ENCODE measurements around the gene CFAP410.

DNA sequence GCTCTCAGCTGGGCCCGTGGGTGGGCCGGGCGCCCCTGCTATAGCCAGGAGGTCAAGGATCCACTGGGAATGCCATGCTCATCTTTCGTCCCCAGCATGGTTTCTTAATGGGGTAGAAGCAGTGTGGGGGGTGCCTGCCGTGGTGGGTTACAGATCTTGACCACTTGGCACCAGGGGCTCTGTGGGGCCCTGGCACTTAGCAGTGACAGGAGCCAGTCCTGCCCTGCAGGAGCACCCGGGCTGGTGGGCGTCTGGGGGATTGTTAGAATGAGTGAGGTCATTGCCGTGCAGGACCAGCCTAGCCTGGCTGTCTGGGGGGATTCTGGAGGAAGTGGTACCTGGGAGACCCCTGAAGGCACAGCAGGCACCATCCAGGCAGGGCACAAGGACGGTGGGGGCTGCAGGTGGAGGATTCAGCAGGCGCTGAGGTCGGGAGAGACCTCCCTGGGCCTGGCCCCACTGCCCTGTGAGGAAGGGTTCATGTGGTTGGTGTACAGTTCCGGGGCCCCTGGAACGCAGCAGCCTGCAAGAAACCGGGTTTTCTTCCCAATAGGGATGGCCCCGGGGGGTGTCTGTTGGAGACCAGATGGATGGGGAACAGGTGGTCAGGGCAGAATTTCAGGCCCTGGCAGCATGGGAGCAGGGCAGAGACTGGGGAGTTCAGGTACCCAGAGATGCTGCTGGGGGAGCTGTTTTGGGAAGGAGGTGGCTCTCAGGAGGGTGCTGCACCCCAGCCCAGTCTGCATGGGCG is 48.7 kb downstream of the CFAP410 start:
- TF ChIP-seq EP300 (IDR thresholded peaks at IDR 0.05; ENCODE audit: borderline replicate concordance in 1 of 2, low read depth in 2 of 2, low read length in 2 of 2) (no peak), GABPA (IDR thresholded peaks at IDR 0.05; ENCODE audit: borderline replicate concordance, insufficient read depth, low read length) (no peak), POLR2A (IDR thresholded peaks at IDR 0.05; ENCODE audit: control extremely low read depth in 1 of 2, low read depth in 2 of 2, low read length in 2 of 2) (no peak), RFX5 (IDR thresholded peaks at IDR 0.05; ENCODE audit: borderline replicate concordance, low read depth, low read length) (no peak), NRF1 (IDR thresholded peaks at IDR 0.05; ENCODE audit: low read depth, low read length) (no peak), TBP (IDR thresholded peaks at IDR 0.05; ENCODE audit: low read depth, low read length) (no peak), EZH2 (IDR thresholded peaks at IDR 0.05; ENCODE audit: low read depth, low read length, severe bottlenecking) (no peak), SIX5 (IDR thresholded peaks at IDR 0.05; ENCODE audit: low read depth, low read length) (no peak), CHD2 (IDR thresholded peaks at IDR 0.05; ENCODE audit: low read length) (no peak), JUND (IDR thresholded peaks at IDR 0.05; ENCODE audit: low read length) (no peak), TAF1 (IDR thresholded peaks at IDR 0.05; ENCODE audit: low read depth, low read length) (no peak)
- TF ChIP-seq, protein P1, sequence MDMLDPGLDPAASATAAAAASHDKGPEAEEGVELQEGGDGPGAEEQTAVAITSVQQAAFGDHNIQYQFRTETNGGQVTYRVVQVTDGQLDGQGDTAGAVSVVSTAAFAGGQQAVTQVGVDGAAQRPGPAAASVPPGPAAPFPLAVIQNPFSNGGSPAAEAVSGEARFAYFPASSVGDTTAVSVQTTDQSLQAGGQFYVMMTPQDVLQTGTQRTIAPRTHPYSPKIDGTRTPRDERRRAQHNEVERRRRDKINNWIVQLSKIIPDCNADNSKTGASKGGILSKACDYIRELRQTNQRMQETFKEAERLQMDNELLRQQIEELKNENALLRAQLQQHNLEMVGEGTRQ (IDR thresholded peaks at IDR 0.05; ENCODE audit: low read length) = no peak
- TF ChIP-seq, protein P2, sequence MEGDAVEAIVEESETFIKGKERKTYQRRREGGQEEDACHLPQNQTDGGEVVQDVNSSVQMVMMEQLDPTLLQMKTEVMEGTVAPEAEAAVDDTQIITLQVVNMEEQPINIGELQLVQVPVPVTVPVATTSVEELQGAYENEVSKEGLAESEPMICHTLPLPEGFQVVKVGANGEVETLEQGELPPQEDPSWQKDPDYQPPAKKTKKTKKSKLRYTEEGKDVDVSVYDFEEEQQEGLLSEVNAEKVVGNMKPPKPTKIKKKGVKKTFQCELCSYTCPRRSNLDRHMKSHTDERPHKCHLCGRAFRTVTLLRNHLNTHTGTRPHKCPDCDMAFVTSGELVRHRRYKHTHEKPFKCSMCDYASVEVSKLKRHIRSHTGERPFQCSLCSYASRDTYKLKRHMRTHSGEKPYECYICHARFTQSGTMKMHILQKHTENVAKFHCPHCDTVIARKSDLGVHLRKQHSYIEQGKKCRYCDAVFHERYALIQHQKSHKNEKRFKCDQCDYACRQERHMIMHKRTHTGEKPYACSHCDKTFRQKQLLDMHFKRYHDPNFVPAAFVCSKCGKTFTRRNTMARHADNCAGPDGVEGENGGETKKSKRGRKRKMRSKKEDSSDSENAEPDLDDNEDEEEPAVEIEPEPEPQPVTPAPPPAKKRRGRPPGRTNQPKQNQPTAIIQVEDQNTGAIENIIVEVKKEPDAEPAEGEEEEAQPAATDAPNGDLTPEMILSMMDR (IDR thresholded peaks at IDR 0.05; ENCODE audit: control extremely low read depth in 1 of 3, insufficient read depth in 1 of 3, low read depth in 1 of 3, low read length in 3 of 3) = no peak

Measured in H1 (cell line).